AG04449 (cell line): Measurements from ENCODE around the gene ETV6.

Source experiments
- CTCF ChIA-PET: fragments of 350-600 bp; formaldehyde crosslinking; extraction: SDS; loops from one replicate; lab custom pipeline; 2021; ENCODE audit warnings: antibody characterized with exemption; lab: Yijun Ruan, JAX
- POLR2A ChIA-PET: fragments of 400-600, 350-600 bp; formaldehyde crosslinking; extraction: SDS; loops from one replicate; lab custom pipeline; 2020; ENCODE audit warnings: antibody characterized with exemption, inconsistent platforms; lab: Yijun Ruan, JAX
- DNase-seq: peaks from one replicate; pipeline ENCODE4 v3.0.0-alpha.2; 2010; ENCODE audit warnings: low read depth, low spot score
- H3K4me3 ChIP-seq: 2 replicates; pipeline ENCODE4 v1.5.1; 2011; ENCODE audit warnings: low read depth, mild to moderate bottlenecking, control low read depth, low read length
- CTCF ChIP-seq: IDR thresholded peaks from one replicate; pipeline ENCODE4 v1.5.1; 2011; ENCODE audit warnings: mild to moderate bottlenecking, moderate library complexity, low read length, control low read depth, inconsistent platforms; ENCODE audit not compliant: insufficient read depth; ENCODE audit errors: missing control alignments

Gene ETV6

GRCh38 chr12:11648514-11649412 is 711 bp upstream of the ETV6 start:
- CTCF ChIA-PET: interaction anchor here (0.6 to 2.2 kb wide), 3 partner anchors 68 to 388 kb away, joined by 3 to 8 read pairs (median 3); no protein-coding TSS in a partner anchor
- DNase-seq: no peak
- no peak for TF ChIP-seq CTCF
- POLR2A ChIA-PET: interaction anchor here (0.5 to 2.4 kb wide), 7 partner anchors 68 to 384 kb away, joined by 3 to 8 read pairs (median 4); no protein-coding TSS in a partner anchor
- peak overlapping the region; percentile 91 for H3K4me3 ChIP-seq

GRCh38 chr12:11650286-11651281 is 1.1 kb downstream of the ETV6 start:
- ChIA-PET CTCF (interaction anchor here (1.6 to 2.2 kb wide), 2 partner anchors 70 to 382 kb away, joined by 3 to 8 read pairs; no protein-coding TSS in a partner anchor), POLR2A (interaction anchor here (1.1 to 2.4 kb wide), 5 partner anchors 115 to 383 kb away, joined by 3 to 8 read pairs (median 5); no protein-coding TSS in a partner anchor)
- no peak for TF ChIP-seq CTCF

GRCh38 chr12:11651381-11651780 is 1.9 kb downstream of the ETV6 start:
- peak overlapping the region; percentile 91 for H3K4me3 ChIP-seq
- DNase-seq: no peak
- TF ChIP-seq CTCF: no peak
- ChIA-PET POLR2A (no interaction called here), CTCF (no interaction called here)

More at GRCh38 chr12:11650286-11651281, 1.1 kb downstream of the ETV6 start:
- H3K4me3 ChIP-seq: peak overlapping the region; percentile 91
- no peak for DNase-seq

GRCh38 chr12:11651785-11652184 is 2.3 kb downstream of the ETV6 start:
- TF ChIP-seq CTCF: no peak
- H3K4me3 ChIP-seq: peak overlapping the region; percentile 91
- CTCF ChIA-PET: no interaction called here
- DNase-seq: no peak
- POLR2A ChIA-PET: no interaction called here

- TF ChIP-seq CTCF: no peak
- CTCF ChIA-PET: no interaction called here
- POLR2A ChIA-PET: interaction anchor here (0.6 kb wide), 1 partner anchor 117 kb away, joined by 3 read pairs; no protein-coding TSS in a partner anchor
- no peak for DNase-seq
- peak overlapping the region; percentile 91 for H3K4me3 ChIP-seq
Observed at GRCh38 chr12:11652351-11653040, 3.0 kb downstream of the ETV6 start.
